Stomach (tissue), 4 donors: Measurements from ENCODE around the gene SLC25A6.

Experiments used
- CTCF ChIP-seq, 7 experiments: fragments of 450-650 bp in 4 of 7; fragments of 200-600 bp in 3 of 7; sonication (generic) in 3 of 7; IDR thresholded peaks; one replicate each; pipeline ENCODE4 v1.5.1; 2016 to 2019; ENCODE audit warnings: antibody characterized with exemption in 7 of 7, control low read depth in 2 of 7, mild to moderate bottlenecking in 1 of 7
- POLR2A ChIP-seq, 4 donors: fragments of 450-650 bp; IDR thresholded peaks; one replicate each; pipeline ENCODE4 v1.6.1; 2016; ENCODE audit warnings: antibody characterized with exemption in 4 of 4, control low read depth in 2 of 4, mild to moderate bottlenecking in 1 of 4, moderate library complexity in 1 of 4
- POLR2AphosphoS5 ChIP-seq, 3 donors: sonication (generic); formaldehyde crosslinking; IDR thresholded peaks; one replicate each; pipeline ENCODE4 v1.6.1; 2016; ENCODE audit warnings: antibody characterized with exemption in 3 of 3

DNA sequence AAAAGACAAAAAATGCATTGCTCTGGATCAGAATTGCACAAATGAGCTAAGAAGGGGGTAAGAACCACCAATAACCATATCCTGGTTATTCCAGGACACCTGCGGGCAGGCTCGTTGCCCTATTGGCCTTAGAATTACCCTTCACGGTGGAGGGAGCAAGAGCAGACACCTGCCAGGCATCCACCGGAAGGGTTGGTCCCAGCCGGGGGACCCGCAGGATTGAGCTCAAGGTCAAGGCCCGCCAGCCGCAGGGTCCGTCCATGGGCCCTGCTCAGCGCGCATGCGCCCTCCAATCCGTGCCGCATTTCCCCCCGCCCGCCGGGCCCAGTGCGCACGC lies 575 bp downstream of the SLC25A6 start:
- no peak for TF ChIP-seq CTCF (IDR thresholded peaks at IDR 0.05)
- peak in 1 of 3 donors; percentile 90 for TF ChIP-seq POLR2AphosphoS5 (IDR thresholded peaks at IDR 0.05)
- no peak for TF ChIP-seq POLR2A (IDR thresholded peaks at IDR 0.05)
